ELF-1 (cell line): ENCODE results near the gene TAPT1.

Experiments
- DNase-seq: peaks from one replicate; pipeline ENCODE4 v3.0.0-alpha.2; 2016; ENCODE audit warnings: low read depth, low spot score

The TAPT1 gene

GRCh38 chr4:16133406-16133805, 92.9 kb downstream of the TAPT1 start:
- no peak for DNase-seq

DNA sequence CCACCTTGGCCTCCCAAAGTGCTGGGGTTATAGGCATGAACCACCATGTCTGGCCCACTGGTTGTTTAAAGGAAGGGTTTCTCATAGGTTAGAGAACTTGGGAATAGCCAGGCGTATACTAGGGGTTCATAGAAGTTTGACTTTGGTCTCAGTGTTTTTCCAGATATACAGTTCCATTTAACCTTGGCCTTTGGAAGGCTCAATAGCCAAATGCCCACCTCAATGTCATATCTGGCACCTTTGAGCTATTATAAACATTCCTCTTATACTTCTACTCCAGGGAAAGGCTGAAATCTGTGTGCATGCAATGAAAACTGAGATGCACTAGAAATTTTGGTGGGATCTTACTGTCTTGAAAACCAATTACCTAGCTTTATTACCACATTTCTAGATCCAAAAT, 95.0 kb downstream of the TAPT1 start:
- no peak for DNase-seq

DNA sequence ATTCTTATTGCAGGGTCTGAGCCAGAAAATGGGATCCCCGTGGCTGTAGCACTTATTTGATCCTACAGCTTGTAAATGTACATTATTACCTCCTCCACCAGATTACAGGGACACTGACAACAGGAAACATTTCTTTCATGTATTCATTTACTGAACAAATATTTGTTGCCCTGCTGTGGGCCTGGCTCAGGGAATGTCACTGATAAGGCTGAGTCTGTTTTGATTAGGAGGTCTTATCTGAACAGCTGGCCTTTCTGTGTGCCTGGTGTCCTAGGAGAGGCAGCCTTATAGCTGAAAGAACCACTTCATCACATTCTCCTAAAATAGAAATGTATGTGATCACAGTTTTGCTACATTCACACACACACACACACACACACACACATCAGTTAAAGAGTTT, 96.9 kb downstream of the TAPT1 start:
- DNase-seq = peak; percentile 37

- no peak for DNase-seq
Observed at GRCh38 chr4:16126714-16127113, 99.6 kb downstream of the TAPT1 start.

- peak; percentile 76 for DNase-seq
Observed at GRCh38 chr4:16125571-16126445, 100.5 kb downstream of the TAPT1 start.

DNA sequence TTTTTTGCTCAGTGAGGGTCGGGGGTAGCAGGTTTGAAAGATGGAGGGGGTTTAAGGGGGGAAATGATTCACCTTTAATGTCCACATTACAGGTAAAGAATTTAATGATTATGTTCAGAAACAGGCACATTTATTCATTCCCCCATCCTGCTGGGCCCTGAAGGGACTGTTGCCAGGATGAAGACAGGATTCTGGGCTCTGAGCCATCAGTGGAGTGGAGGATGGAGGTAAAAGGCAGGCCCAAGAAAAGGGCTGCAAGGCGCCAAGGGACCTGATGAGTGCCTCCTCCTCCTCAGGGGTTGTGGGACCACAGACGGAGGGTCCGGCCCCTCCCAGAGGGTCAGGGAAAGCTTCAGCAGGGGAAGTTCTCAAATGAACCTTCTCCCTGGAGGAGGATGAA, 102.0 kb downstream of the TAPT1 start:
- no peak for DNase-seq

GRCh38 chr4:16123356-16124084, 102.8 kb downstream of the TAPT1 start:
- no peak for DNase-seq

DNA sequence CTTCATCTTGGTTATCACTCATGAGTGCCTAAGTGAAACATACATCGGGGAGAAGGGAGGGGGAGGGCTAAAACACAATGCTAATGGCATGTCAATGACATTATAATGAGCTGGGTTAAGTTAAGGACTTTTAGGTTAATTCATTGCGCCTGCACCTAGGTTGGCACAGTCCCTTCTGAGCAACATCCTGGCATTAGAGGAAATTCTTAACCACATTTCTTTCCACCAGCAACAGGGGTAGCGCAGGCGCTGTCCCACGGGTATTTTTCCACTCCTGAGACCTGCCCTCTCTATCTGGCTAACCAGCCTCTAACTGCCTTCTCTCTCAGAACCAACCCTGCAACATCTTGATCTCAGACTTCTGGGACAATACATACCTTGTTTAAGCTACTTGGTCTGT, 103.5 kb downstream of the TAPT1 start:
- no peak for DNase-seq

GRCh38 chr4:16122308-16122711, 104.0 kb downstream of the TAPT1 start:
- DNase-seq = no peak

- DNase-seq = no peak
Observed at GRCh38 chr4:16120720-16121119, 105.6 kb downstream of the TAPT1 start.

DNA sequence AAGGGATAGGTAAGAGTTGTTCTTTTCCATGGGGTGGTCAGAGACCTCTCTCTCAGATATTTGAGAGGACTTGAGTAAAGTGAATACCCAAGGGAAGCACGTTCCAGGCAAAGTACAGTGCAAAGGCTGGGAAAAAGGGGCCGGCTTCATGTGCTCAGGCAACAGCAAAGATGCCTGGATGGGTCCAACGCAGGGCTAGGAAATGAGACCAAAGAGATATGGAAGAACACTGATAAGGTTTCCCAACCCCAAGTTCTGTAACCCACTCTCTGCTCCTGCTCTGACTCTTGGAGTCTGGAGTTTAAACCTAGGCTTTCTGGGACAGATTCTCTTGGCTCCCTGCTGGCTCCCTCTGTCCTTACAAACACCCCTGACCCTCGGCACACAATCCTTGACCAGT, 106.3 kb downstream of the TAPT1 start:
- no peak for DNase-seq

DNA sequence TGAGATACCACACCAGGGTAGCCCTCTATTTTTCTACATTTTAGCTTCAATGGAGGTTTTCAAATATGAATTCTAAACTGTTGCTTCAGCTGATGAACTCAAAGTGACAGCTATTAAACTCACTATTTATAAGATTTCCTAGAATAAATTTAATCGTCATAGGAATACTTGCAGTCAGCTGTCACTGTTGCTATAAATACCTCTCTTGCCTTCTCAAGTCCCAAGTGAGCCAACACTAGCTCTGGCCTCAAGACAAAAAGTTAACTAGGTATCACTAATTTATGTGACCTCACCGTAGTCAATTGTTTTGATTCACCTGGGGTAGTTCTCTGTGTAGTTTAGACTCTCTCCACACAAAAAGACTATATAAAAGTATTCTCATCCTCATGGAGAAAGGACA, 108.2 kb downstream of the TAPT1 start:
- DNase-seq = no peak

- DNase-seq = no peak
Observed at GRCh38 chr4:16117164-16117563, 109.1 kb downstream of the TAPT1 start.

DNA sequence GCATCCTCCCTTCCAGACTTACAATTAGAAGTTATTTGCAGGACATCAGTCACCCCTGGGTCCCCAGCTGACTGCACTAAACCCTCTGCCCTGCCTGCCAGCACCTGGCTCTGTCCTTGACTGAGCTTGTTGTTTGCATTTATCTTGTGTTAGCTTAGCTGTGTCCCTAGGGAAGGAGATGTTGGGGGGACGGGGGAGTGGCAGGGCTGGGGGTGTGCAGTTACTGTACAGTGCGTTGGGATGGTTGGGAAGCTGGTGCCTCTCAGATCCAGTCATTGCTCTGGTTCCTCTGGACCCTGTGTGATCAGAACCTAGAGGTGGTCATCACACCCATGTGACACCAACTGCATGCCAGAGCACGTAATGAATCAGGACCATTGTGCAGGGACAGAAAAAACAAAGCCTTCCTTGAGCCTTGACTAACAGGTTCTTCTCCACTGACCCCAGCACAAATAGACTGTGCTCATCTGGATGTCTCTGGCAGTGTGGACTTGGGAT, 109.7 kb downstream of the TAPT1 start:
- DNase-seq = no peak

- no peak for DNase-seq
Observed at GRCh38 chr4:16116019-16116418, 110.3 kb downstream of the TAPT1 start.

DNA sequence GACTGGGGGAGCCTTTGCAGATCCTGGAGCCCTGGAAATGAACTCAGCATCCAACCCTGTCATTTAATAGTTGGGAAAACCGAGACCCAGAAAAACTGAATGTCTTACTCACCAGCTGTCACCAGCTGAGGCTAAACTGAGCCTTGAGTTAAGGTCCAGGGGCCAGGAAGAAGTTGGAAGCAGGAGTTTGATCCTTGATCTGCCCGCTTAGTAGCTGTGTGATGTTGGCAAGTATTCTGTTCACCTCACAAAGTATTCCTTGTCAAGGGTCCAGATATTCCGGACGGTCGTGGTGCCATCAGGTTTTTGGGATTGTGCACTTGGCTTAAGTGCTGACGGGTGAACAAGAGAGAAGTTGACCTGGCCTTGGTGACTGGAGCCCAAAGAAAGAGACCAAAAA, 111.7 kb downstream of the TAPT1 start:
- no peak for DNase-seq

GRCh38 chr4:16113741-16114140, 112.5 kb downstream of the TAPT1 start:
- DNase-seq = no peak

- DNase-seq = no peak
Observed at GRCh38 chr4:16111533-16111932, 114.7 kb downstream of the TAPT1 start.

DNA sequence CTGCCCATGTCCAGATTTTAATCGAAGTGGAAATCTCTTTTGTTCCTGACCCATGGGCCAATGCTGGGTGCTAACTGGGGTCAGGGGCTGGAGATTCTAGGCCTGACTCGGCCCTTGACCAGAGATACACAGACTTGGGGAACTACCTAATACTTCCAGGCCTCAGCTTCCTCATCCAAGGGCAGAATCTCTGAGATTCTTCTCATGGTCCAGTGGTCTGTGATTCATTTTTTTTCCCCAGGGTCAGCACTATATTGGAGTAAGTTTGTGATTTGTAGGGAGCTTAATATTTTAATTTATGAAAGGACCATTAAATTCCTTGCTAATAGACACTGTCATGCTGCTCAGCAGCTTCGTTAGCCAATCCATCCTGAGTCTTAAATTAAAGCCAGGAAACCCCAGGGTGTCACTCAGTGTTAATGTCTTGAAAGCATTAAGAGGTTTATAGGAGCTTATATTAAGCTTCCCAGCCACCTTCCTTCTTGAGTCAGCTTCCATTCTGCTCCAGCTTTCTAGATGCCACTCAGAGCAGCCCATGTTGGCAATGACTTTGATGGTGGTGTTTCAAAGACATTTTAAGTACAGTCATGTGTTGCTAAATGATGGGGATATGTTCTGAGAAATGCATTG, 115.5 kb downstream of the TAPT1 start:
- DNase-seq = no peak
